SHP77 (cell line): ENCODE data around the gene DPEP3.
A peak's percentile ranks its signal among the peaks of the same experiment; 100 is the strongest.

ENCODE experiments used
- DNase-seq, 2 experiments: peaks; one replicate each; lab custom pipeline; 2025; lab: John Stamatoyannopoulos, UW

Gene DPEP3

DNA sequence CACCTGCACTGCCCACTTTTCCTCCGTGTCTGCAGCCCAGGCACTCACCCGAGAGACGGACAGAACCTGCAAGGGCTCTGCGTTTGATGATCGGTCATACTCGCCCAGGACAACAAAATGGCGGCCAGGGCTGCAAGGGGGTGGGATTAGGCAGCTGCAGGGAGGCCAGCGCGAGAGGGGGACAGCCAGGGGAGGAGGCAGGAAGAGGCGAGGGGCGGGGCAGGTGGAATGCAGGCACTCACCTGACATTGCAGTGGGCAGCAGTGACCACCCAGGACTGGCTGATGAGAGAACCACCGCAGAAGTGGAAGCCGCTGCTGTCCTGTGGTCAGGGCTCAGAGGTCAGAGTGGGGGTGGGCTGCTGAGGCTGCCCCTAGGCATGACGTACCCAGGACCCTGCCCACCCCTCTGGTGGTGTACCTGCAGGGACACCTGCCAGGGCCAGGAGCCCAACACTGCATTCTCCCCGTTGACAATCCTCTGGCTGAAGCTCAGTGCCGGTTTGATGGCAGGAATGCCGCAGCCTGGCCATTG lies 49.6 kb downstream of the DPEP3 start:
- DNase-seq, result no peak

DNA sequence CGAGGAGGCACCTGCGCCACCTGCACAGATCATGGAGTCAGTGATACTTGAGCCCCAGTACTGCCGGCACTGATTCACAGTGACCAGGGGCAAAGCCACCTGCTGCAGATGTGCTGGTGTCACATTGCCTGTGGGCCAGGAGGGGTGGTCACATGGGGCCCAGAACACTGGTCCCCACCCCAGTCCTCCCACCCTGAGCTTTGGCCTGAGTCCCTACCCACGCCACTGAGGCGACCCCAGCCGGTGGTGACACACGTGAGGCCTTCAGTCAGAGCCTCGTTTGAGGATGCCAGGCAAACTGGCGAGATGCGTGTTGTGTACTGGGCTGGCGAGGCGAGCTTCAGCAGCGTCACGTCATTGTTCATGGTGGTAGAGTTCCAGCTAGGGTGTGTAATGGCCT lies 50.1 kb downstream of the DPEP3 start:
- DNase-seq, result no peak

DNA sequence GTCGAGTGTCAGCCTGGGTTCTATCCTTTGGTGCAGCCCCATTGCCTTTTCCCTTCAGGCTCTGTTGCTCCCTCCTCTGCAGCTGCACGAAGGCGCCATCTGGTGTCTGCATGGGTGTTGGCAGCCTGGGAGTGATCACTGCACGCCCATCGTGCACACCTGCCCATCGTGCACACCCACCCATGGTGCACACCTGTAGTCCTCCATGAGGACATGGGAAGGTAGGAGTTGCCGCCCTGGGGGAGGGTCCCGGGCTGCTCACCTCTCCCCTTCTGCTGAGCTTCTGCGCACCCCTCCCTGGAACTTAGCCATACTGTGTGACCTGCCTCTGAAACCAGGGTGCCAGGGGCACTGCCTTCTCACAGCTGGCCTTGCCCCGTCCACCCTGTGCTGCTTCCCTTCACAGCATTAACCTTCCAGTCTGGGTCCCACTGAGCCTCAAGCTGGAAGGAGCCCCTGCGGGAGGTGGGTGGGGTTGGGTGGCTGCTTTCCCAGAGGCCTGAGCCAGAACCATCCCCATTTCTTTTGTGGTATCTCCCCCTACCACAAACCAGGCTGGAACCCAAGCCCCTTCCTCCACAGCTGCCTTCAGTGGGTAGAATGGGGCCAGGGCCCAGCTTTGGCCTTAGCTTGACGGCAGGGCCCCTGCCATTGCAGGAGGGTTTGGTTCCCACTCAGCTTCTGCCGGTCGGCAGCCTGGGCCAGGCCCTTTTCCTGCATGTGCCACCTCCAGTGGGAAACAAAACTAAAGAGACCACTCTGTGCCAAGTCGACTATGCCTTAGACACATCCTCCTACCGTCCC lies 51.5 kb downstream of the DPEP3 start:
- DNase-seq, result peak; percentile 42 to 55

DNA sequence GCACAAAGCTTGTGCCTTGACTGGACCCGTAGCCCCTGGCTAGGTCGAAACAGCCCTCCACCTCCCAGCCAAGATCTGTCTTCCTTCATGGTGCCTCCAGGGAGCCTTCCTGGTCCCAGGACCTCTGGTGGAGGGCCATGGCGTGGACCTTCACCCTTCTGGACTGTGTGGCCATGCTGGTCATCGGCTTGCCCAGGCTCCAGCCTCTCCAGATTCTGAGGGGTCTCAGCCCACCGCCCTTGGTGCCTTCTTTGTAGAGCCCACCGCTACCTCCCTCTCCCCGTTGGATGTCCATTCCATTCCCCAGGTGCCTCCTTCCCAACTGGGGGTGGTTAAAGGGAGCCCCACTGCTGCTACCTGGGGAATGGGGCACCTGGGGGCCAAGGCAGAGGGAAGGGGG lies 52.2 kb downstream of the DPEP3 start:
- DNase-seq, result no peak

DNA sequence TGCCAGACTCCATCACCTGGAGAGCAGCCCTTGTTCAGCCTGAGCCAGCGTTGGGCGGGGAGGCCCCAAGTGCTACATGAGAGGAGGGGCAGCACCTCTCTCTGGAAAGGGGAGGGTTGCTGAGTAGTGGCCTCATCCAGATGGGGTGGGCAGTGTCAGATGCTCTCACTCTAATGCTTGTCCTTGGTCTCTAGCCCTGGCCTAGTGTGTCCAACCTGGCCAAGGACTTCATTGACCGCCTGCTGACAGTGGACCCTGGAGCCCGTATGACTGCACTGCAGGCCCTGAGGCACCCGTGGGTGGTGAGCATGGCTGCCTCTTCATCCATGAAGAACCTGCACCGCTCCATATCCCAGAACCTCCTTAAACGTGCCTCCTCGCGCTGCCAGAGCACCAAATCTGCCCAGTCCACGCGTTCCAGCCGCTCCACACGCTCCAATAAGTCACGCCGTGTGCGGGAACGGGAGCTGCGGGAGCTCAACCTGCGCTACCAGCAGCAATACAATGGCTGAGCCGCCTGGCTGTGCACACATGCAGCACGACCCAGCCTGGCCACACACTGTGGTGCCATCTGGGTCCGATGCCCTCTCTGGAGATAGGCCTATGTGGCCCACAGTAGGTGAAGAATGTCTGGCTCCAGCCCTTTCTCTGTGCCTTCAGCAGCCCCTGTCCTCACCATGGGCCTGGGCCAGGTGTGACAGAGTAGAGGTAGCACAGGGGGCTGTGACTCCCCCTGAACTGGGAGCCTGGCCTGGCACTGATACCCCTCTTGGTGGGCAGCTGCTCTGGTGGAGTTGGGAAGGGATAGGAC lies 53.0 kb downstream of the DPEP3 start:
- no peak for DNase-seq

DNA sequence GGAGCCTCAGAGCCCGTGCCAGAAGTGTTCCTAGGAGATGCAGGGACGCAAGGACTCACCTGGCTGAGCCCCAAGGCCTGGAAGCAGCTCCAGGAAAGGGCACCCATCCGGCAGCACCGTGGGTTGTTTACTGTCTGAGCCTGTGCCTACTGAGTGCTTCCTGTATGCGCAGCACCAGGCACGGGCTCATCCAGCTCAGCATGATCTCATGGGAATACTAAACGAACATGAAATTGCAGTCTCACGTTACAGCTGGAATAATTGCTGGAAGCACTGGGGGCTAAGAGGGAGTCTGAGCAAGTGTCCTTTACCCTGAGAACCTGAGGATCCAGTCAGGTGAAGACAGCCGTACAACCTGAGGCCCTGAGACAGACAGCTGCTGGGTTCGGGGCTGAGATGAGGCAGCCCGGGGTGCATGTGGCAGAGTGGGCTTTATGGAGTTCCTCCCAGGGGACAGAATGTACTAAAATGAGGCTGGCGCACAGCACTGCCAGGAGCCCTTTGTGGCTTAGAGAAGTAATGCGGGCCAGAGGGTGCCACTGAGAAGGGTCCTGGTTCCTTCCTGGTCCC lies 54.0 kb downstream of the DPEP3 start:
- peak; percentile 57 to 73 for DNase-seq
